ELF-1 (cell line): ENCODE data around the gene ZFAND3.
A peak's percentile ranks its signal among the peaks of the same experiment; 100 is the strongest.
"Not testable (repeated sequence)": the region's sequence is repeated elsewhere in the genome, so short reads cannot be mapped to it uniquely, and the experiment has no call there.

Experiments
- DNase-seq: peaks from one replicate; pipeline ENCODE4 v3.0.0-alpha.2; 2016; ENCODE audit warnings: low read depth, low spot score

The ZFAND3 gene

DNA sequence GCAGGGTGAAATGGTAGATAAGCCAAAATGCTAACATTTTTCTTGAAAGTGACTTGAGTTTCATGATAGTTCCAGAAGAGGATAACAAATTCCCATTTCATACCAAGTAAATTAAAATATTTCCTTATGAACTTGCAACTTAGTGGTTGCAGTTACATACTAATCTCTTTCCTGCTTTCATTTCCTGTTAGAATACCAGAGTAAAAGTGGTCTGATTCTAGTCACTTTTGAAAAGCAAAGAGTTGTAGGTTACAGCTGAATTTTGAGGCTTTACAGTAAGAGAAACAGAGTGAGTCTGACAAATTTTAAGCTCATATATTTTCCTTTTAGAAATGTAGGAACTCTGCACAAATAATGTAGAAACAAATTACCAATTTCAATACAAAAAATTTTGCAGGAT, 117.4 kb downstream of the ZFAND3 start:
- no peak for DNase-seq

- no peak for DNase-seq
Measured at GRCh38 chr6:37938909-37939308, 119.4 kb downstream of the ZFAND3 start.

- DNase-seq: no peak
Measured at GRCh38 chr6:37940074-37940847, 120.7 kb downstream of the ZFAND3 start.

DNA sequence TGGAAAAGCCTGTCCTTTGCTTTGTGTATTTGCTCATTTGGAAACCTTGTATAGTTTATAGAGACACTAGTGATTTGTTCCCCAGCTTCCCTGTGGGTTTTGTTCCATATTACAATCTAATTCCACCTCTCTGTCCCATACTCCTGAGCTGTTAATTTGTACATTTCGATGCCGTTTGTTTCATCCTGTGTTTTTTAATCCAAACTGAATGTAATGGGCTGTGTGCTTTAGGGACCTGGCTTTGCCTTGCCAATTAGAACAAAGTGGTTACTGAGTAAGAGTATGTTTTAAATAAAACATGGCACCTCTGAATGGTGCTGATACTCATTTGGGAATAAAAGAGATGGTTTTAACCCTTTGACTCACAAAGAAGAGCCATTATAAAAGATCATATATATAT, 122.3 kb downstream of the ZFAND3 start:
- DNase-seq: no peak

GRCh38 chr6:37942606-37943376, 123.3 kb downstream of the ZFAND3 start:
- DNase-seq: no peak

- DNase-seq: no peak
Measured at GRCh38 chr6:37943436-37944058, 124.0 kb downstream of the ZFAND3 start.

DNA sequence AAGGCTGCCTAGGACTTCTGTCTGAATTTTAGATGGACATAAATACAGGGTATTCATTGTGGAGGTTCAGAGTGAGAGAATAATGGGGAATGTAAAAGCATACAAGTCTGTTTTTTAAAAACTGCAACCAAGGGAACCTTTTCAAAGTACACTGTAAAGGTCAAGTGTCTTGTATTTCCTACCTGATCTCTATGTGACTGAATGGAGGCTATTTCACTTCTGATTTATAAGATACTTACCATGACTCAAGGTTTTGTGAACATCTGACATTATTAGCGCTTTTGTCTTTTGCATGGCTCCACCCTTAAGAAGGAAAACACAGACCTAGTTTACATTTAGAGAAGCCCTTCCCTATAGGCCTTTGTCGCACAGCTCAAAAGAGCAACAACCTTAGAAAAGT, 126.5 kb downstream of the ZFAND3 start:
- DNase-seq: no peak

GRCh38 chr6:37947468-37947867, 127.9 kb downstream of the ZFAND3 start:
- DNase-seq: no peak

- DNase-seq: not testable (repeated sequence)
Measured at GRCh38 chr6:37948584-37948983, 129.1 kb downstream of the ZFAND3 start.

GRCh38 chr6:37952027-37952426, 132.5 kb downstream of the ZFAND3 start:
- DNase-seq: no peak

GRCh38 chr6:37954791-37955190, 135.3 kb downstream of the ZFAND3 start:
- peak; percentile 59 for DNase-seq

DNA sequence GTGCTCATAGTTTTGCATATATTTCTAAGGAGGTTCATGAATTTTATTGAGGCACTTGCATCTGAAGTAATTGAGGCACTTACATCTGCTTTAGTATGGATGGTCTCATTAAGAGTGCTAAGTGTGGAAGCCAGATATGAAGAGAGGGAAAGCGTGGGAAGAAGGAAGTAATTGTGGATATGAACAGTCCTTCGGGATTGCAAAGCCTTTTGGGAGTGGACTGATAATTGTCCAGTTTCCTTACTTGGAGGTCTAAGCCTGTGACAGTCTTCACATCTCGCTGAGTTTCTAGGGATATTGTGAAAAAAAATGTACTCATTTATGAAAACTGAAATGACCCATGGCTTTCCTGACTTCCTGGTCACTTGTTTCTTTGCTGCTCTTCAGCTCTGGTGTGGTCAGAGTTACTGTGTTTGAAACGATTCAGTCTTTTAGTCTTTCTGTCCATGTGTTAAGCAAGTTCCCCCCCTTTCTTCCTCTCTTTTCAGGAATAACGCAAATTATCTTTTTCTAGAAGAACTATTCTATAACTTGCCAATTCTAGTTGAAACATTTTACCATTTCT, 137.3 kb downstream of the ZFAND3 start:
- no peak for DNase-seq

DNA sequence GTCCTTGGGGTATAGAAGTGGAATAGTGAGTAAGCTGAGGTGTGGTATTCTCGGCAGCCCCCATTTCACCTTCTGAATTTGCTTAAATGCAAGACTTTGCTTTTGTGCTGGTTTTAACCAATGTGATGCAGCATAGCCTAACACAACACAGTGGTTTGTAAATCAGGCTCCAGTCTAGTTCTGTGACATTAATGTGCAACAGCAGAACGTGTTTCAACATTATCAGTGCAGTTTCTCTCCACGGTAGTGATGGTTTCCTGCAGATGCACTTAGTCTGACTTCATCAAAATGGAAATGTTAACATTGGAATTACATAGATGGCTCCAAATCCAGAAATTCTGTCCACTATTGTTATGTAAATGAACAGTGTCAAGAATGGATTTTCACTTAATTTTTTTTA, 139.5 kb downstream of the ZFAND3 start:
- DNase-seq: no peak

- DNase-seq: no peak
Measured at GRCh38 chr6:37960139-37960935, 140.8 kb downstream of the ZFAND3 start.

DNA sequence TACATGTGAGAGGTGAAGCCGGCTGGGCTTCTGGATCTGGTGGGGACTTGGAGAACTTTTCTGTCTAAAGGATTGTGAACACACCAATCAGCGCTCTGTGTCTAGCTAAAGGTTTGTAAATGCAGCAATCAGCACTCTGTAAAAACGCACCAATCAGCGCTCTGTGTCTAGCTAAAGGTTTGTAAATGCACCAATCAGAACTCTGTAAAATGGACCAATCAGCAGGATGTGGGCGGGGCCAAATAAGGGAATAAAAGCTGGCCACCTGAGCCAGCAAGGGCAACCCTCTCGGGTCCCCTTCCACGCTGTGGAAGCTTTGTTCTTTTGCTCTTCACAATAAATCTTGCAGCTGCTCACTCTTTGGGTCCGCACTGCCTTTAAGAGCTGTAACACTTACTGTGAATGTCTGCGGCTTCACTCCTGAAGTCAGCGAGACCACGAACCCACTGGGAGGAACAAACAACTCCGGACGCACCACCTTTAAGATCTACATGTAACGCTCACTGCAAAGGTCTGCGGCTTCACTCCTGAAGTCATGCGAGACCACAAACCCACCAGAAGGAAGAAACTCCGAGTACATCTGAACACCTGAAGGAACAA, 143.1 kb downstream of the ZFAND3 start:
- DNase-seq: not testable (repeated sequence)

GRCh38 chr6:37965964-37966676, 146.6 kb downstream of the ZFAND3 start:
- DNase-seq: no peak

GRCh38 chr6:37966801-37967200, 147.3 kb downstream of the ZFAND3 start:
- DNase-seq: no peak

DNA sequence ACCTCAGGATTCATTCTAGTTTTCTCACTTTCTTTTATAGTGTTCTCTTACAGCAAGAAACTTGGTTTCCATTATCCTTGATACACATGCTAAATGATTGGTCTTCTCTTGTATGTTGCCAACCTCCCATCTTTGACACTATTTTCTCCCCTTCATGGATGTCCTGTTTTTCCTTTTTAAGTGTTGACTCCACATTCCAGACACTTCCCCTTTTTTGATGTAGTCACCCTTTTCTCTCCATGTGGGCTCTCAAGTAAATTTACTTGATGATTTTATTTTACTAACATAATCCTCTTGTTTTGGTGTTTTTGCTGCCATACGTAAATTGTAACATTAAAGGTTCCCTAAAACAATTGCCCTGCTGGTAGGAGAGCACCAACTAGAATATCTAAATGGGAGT, 148.1 kb downstream of the ZFAND3 start:
- no peak for DNase-seq

- DNase-seq: no peak
Measured at GRCh38 chr6:37971266-37971665, 151.7 kb downstream of the ZFAND3 start.

GRCh38 chr6:37971711-37972390, 152.3 kb downstream of the ZFAND3 start:
- no peak for DNase-seq
